Endometrial microvascular endothelial cells (primary cell): ENCODE data around the gene PTPN7. TPM values are rescaled to one million over a fixed set of nuclear protein-coding genes. Genes with fewer than 3 reads are reported as not detected.
"Not testable (repeated sequence)": the region's sequence is repeated elsewhere in the genome, so short reads cannot be mapped to it uniquely, and the experiment has no call there.

Experiments used
- in situ Hi-C: cut with HindIII; loops from 2 replicates; pipeline ENCODE4 v1.10.0; 2017; ENCODE audit warnings: low sequenced_read_pairs, low pct_unique_long_range_greater_than_20kb; ENCODE audit errors: inconsistent ontology term
- total RNA-seq: library from RNA; depleted of rRNA; stranded (reverse); fragments of >200 nt; gene quantifications from one replicate; pipeline ENCODE4 v1.2.3, GENCODE V29; 2015; ENCODE audit errors: inconsistent ontology term

PTPN7 gene
- total RNA-seq, 1 donor from 2014 or later, result 2.4 TPM

DNA sequence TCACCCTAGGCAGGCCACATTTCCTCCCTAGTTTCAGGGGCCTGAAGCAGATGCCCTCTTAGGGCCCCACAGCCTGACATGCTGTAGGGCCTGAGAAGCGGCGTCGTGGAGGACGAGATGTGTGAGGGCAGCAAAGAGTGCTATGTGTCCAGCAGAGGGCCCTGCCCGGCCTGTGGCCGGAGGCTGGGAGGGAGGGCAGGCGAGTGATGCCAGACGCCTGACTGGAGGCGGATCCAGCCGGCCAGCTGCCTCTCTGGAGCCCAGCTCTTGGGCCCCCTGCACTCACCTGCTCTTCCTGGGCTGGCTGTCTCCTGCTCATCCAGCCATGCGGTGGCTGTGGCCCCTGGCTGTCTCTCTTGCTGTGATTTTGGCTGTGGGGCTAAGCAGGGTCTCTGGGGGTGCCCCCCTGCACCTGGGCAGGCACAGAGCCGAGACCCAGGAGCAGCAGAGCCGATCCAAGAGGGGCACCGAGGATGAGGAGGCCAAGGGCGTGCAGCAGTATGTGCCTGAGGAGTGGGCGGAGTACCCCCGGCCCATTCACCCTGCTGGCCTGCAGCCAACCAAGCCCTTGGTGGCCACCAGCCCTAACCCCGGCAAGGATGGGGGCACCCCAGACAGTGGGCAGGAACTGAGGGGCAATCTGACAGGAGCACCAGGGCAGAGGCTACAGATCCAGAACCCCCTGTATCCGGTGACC is 37.6 kb downstream of the PTPN7 start, which contains the start of gene GPR37L1:
Gene GPR37L1 (plus strand): TSS at position 279 of the 697 bp plus-strand sequence. CDS start 47 bp downstream, at position 326.
- in situ Hi-C loops, result no loop called here

- in situ Hi-C loops, result no loop called here
Measured at GRCh38 chr1:202121006-202121405, 39.4 kb downstream of the PTPN7 start.

DNA sequence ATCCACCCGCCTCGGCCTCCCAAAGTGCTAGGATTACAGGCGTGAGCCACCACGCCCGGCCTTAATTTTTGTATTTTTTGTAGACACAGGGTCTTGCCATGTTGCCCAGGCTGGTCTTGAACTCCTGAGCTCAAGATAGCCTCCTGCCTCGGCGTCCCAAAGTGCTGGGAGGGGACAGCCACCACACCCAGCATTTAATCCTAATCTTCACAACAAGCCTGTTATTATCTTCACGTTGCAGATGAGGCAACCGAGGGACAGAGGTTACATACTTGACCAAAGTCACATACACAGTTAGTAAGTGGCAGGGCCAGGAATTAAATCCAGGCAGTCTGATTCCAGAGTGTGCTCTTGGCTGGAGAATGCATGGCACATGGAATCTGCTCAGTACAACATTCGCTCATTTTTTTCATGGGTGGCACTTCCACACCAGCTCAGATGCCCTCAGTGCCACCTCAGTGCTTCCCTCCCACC is 42.5 kb downstream of the PTPN7 start:
- in situ Hi-C loops, result no loop called here

GRCh38 chr1:202116287-202116686 is 44.1 kb downstream of the PTPN7 start:
- in situ Hi-C loops, result no loop called here

- in situ Hi-C loops, result no loop called here
Measured at GRCh38 chr1:202113690-202114300, 46.6 kb downstream of the PTPN7 start.

GRCh38 chr1:202112859-202113689 is 47.3 kb downstream of the PTPN7 start:
- in situ Hi-C loops, result no loop called here

DNA sequence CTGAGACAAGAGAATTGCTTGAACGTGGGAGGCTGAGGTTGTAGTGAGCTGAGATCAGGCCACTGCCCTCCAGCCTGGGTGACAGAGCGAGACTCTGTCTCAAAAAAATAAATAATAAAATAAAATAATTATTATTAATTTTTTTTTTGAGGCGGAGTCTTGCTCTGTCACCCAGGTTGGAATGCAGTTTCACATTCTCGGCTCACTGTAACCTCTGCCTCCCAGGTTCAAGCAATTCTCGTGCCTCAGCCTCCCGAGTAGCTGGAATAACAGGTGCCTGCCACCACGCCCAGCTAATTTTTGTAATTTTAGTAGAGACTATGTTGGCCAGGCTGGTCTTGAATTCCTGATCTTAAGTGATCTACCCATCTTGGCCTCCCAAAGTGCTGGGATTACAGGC is 48.8 kb downstream of the PTPN7 start:
- in situ Hi-C loops, result not testable (repeated sequence)

DNA sequence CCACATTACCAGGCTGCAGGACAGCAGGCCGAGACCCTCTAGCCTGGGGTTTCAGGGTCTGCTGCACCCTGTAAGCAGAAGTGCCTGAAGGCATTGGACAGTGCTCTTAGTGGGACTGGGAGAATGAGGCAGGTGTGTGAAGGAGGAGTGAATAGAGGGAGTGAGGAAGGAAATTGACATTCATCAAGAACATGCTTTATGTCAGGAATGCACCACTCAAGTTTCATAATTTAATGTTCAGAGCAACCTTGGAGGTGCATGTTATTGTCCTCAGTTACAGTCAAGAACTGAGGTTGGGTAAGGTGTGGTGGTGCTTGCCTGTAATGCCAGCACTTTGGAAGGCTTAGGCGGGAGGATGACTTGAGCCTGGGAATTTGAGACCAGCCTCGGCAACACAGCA is 49.4 kb downstream of the PTPN7 start:
- in situ Hi-C loops, result no loop called here

- in situ Hi-C loops, result no loop called here
Measured at GRCh38 chr1:202107801-202108731, 52.3 kb downstream of the PTPN7 start.

DNA sequence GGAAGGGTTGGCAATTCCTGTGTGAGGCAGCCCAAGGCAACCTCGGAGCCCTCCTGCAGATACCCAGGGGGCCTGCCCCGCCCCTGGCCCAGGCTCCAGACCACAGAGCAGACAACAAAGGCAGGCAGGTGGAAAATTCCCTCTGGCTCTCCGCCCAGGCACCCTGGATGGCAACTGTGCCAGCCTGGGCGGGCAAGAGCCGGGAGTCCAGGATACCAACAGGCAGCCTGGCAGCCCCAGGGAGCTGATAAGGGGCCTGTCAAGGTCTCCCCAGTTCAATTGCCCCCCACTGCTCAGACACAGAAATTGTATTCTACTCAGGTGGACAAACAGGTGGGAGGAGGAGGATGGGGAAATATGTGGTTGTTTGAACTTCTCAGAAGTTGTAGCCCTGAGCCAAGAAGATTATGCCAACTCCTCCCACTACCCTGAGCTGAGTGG is 53.1 kb downstream of the PTPN7 start:
- in situ Hi-C loops, result no loop called here

DNA sequence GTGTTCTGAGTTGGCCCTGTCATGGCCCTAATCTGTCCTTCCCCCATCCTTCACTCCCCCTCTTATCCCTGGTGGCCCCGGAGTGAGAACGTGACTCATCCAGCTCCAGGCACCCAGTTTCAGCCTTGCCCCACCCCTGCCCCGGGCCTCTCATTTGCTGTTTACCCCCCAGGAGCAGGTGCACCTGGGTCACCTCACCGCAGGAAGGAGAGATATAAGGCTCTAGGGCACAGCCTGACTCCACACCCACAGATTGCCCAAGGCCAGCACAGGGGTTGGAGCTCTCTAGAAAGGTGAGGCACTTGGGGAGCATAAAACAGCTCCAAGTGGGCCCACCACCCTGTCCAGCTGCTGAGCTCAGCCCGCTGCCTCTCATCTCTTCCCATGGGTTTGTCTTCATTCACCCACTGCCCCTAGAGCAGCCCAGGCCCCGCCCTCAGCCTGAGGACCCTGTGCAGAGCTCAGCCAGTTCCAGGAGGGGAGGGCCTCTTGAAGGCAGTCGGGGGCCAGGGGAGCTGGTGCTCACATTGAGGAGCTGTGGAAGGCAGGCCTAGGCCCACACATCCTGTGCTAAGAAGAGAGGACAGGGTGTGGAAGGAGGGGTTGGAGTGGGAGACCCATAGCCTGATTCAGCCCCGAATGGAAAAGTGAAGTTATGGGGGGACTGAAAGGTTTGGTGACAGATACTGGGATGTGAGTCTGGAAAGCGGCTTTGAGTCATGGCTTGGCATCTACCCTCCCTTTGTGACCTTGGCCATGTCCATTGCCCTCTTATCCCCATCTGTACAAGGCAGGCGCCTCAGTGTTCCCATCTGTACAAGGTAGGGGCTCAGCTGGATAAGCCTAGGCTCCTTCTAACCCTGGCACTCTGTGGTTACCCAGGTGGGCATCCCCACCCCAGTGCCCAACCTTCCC is 53.8 kb downstream of the PTPN7 start:
- in situ Hi-C loops, result no loop called here

- in situ Hi-C loops, result no loop called here
Measured at GRCh38 chr1:202105571-202106339, 54.6 kb downstream of the PTPN7 start.

DNA sequence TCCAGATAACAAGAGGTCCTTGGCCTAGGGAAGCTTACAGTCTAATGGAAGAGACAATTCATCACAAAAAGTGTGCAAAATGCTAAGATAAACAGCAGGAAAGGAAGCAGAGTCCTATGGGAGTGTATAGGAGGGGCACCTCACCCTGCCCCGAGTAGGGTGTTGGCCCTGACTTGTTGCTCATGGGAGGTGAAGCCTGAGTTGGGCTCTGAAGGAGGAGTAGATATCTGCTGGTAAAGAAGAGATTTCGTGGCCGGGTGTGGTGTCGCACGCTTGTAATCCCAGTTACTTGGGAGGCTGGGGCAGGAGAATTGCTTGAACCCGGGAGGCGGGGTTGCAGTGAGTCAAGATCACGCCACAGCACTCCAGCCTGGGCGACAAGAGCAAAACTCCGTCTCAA is 56.3 kb downstream of the PTPN7 start:
- in situ Hi-C loops, result no loop called here

GRCh38 chr1:202101184-202101583 is 59.2 kb downstream of the PTPN7 start:
- in situ Hi-C loops, result no loop called here
